Right atrium auricular region (tissue), 2 donors: ENCODE data around the gene RILPL1. TPM values are rescaled to one million over a fixed set of nuclear protein-coding genes. Genes with fewer than 3 reads are reported as not detected.
"Not testable (repeated sequence)": the region's sequence is repeated elsewhere in the genome, so short reads cannot be mapped to it uniquely, and the experiment has no call there.

Experiments used
- DNase-seq: peaks from one replicate; pipeline ENCODE4 v3.0.0-alpha.2; 2019; ENCODE audit warnings: low spot score
- H3K27ac ChIP-seq, 2 donors: fragments of 200-600 bp; sonication (generic); 1 replicate in 1 of 2; 2 replicates in 1 of 2; pipeline ENCODE4 v1.5.1; 2016 to 2019
- H3K27me3 ChIP-seq, 2 donors: fragments of 200-600 bp; sonication (generic); one replicate each; pipeline versions ENCODE4 v1.5.1 to v1.6.0; 2017 to 2019
- H3K36me3 ChIP-seq: fragments of 200-600 bp; sonication (generic); one replicate; pipeline ENCODE4 v1.5.1; 2016
- H3K4me1 ChIP-seq, 2 donors: fragments of 200-600 bp; sonication (generic); one replicate each; pipeline versions ENCODE4 v1.5.1 to v1.6.0; 2017 to 2019
- H3K4me3 ChIP-seq, 2 donors: fragments of 200-600 bp; sonication (generic); 1 replicate in 1 of 2; 2 replicates in 1 of 2; pipeline ENCODE4 v1.5.1; 2017 to 2019; ENCODE audit warnings: mild to moderate bottlenecking in 1 of 2, moderate library complexity in 1 of 2
- H3K9me3 ChIP-seq, 2 donors: fragments of 200-600 bp; sonication (generic); one replicate each; pipeline ENCODE4 v1.5.1; 2019
- CTCF ChIP-seq, 2 donors: fragments of 200-600 bp; sonication (generic); IDR thresholded peaks; one replicate each; pipeline ENCODE4 v1.5.1; 2019; ENCODE audit warnings: antibody characterized with exemption in 2 of 2
- total RNA-seq, 2 donors: library from RNA; depleted of rRNA; stranded (reverse); fragments of >200 nt; gene quantifications; one replicate each; pipeline ENCODE4 v1.1.0, GENCODE V29; 2016

The RILPL1 gene
- total RNA-seq, 2 donors from 2014 or later: 93.1 to 130 TPM

- no peak for TF ChIP-seq CTCF (IDR thresholded peaks at IDR 0.05)
- Histone ChIP-seq H3K9me3 (no peaks in the 10 kb centered on the region), H3K4me1 (peaks cover 0 to 38% of the 10 kb centered on the region in 2 donors), H3K27me3 (no peaks in the 10 kb centered on the region), H3K36me3 (peaks cover 44% of the 10 kb centered on the region), H3K27ac (peak overlapping the region; percentile 74 to 92), H3K4me3 (no peak overlapping the region)
- no peak for DNase-seq
These were observed 61.1 kb downstream of the RILPL1 start for GRCh38 chr12:123472438-123472849.

GRCh38 chr12:123471374-123472068, 62.0 kb downstream of the RILPL1 start:
- no peak for TF ChIP-seq CTCF (IDR thresholded peaks at IDR 0.05)
- no peak for DNase-seq
- H3K4me3 ChIP-seq: no peak overlapping the region
- H3K27me3 ChIP-seq: no peaks in the 10 kb centered on the region
- H3K27ac ChIP-seq: peak overlapping the region; percentile 74 to 92
- peaks cover 37% of the 10 kb centered on the region for H3K36me3 ChIP-seq
- peaks cover 0 to 47% of the 10 kb centered on the region in 2 donors for H3K4me1 ChIP-seq
- H3K9me3 ChIP-seq: no peaks in the 10 kb centered on the region

GRCh38 chr12:123469978-123470377, 63.5 kb downstream of the RILPL1 start:
- no peak for DNase-seq
- H3K9me3 ChIP-seq: no peaks in the 10 kb centered on the region
- H3K4me1 ChIP-seq: peaks cover 0 to 45% of the 10 kb centered on the region in 2 donors
- no peaks in the 10 kb centered on the region for H3K27me3 ChIP-seq
- H3K4me3 ChIP-seq: no peak overlapping the region
- peak overlapping the region; percentile 74 to 92 for H3K27ac ChIP-seq
- TF ChIP-seq CTCF (IDR thresholded peaks at IDR 0.05): no peak
- peaks cover 43% of the 10 kb centered on the region for H3K36me3 ChIP-seq

- Histone ChIP-seq H3K27ac (no peak overlapping the region), H3K4me3 (no peak overlapping the region), H3K27me3 (no peaks in the 10 kb centered on the region), H3K4me1 (peaks cover 0 to 37% of the 10 kb centered on the region in 2 donors), H3K36me3 (peaks cover 47% of the 10 kb centered on the region), H3K9me3 (no peaks in the 10 kb centered on the region)
- DNase-seq: no peak
- TF ChIP-seq CTCF (IDR thresholded peaks at IDR 0.05): peak in 1 of 2 donors; percentile 16
These were observed 64.7 kb downstream of the RILPL1 start for GRCh38 chr12:123468786-123469185.

- DNase-seq: no peak
- peaks cover 15% of the 10 kb centered on the region for H3K36me3 ChIP-seq
- peak overlapping the region; percentile 15 to 42 for H3K27ac ChIP-seq
- TF ChIP-seq CTCF (IDR thresholded peaks at IDR 0.05): no peak
- H3K4me3 ChIP-seq: no peak overlapping the region
- no peaks in the 10 kb centered on the region for H3K9me3 ChIP-seq
- peaks cover 0 to 18% of the 10 kb centered on the region in 2 donors for H3K4me1 ChIP-seq
- no peaks in the 10 kb centered on the region for H3K27me3 ChIP-seq
These were observed 68.4 kb downstream of the RILPL1 start for GRCh38 chr12:123465084-123465483.

GRCh38 chr12:123463174-123463573, 70.3 kb downstream of the RILPL1 start:
- not testable (repeated sequence) for H3K27ac ChIP-seq, DNase-seq

More at GRCh38 chr12:123463174-123463573, 70.3 kb downstream of the RILPL1 start:
- not testable (repeated sequence) for H3K27me3 ChIP-seq, H3K9me3 ChIP-seq, H3K4me3 ChIP-seq
- H3K4me1 ChIP-seq: peaks cover 0 to 28% of the 10 kb centered on the region in 2 donors
- peaks cover 13% of the 10 kb centered on the region for H3K36me3 ChIP-seq
